Adrenal gland (tissue), 12 donors: ENCODE measurements around the gene ZNF335. TPM values are rescaled to one million over a fixed set of nuclear protein-coding genes. Genes with fewer than 3 reads are reported as not detected.
"Not testable (repeated sequence)": the region's sequence is repeated elsewhere in the genome, so short reads cannot be mapped to it uniquely, and the experiment has no call there.

Experiments
- DNase-seq, 7 donors: peaks; one replicate each; pipeline ENCODE4 v3.0.0-alpha.2; 2019 to 2020
- H3K27ac ChIP-seq, 5 donors: fragments of 200-600 bp; sonication (generic) in 4 of 5; 1 replicate in 3 of 5; 2 replicates in 2 of 5; pipeline versions ENCODE4 v1.5.1 to v1.8.0; 2016 to 2020; ENCODE audit warnings: mild to moderate bottlenecking in 1 of 5
- H3K27me3 ChIP-seq: fragments of 200-600 bp; 2 replicates; pipeline ENCODE4 v1.8.0; 2021
- H3K36me3 ChIP-seq, 2 donors: fragments of 200-600 bp; replicated peaks in 1 of 2; 1 replicate in 1 of 2; 2 replicates in 1 of 2; pipeline versions ENCODE4 v1.5.1 to v1.8.0; 2018 to 2022
- H3K4me1 ChIP-seq, 2 donors: fragments of 200-600 bp; replicated peaks in 1 of 2; 1 replicate in 1 of 2; 2 replicates in 1 of 2; pipeline versions ENCODE4 v1.5.1 to v1.8.0; 2018 to 2021
- H3K4me3 ChIP-seq, 4 donors: fragments of 200-600 bp; sonication (generic) in 3 of 4; one replicate each; pipeline ENCODE4 v1.5.1; 2016 to 2018
- H3K9me3 ChIP-seq, 3 donors: fragments of 200-600 bp; sonication (generic) in 1 of 3; replicated peaks in 1 of 3; 1 replicate in 2 of 3; 2 replicates in 1 of 3; pipeline versions ENCODE4 v1.5.1 to v1.8.0; 2016 to 2021
- CTCF ChIP-seq, 6 experiments: fragments of 450-650 bp in 4 of 6; fragments of 200-600 bp in 2 of 6; sonication (generic) in 1 of 6; IDR thresholded peaks; 1 replicate in 5 of 6; 2 replicates in 1 of 6; pipeline versions ENCODE4 v1.5.1 to v1.8.0; 2016 to 2021; ENCODE audit warnings: antibody characterized with exemption in 6 of 6, mild to moderate bottlenecking in 2 of 6, moderate library complexity in 1 of 6
- POLR2A ChIP-seq, 2 donors: fragments of 450-650 bp; IDR thresholded peaks; one replicate each; pipeline ENCODE4 v1.6.1; 2017; ENCODE audit warnings: antibody characterized with exemption in 2 of 2, mild to moderate bottlenecking in 2 of 2, moderate library complexity in 1 of 2
- WGBS, 4 donors: extraction: QIAGEN DNeasy Blood & Tissue Kit in 2 of 4; methylation state at CpG; one replicate each; pipeline versions ENCODE4 v1.1.5 to v1.1.7; 2013 to 2017; 5-methylcytosine and 5-hydroxymethylcytosine counted together
- intact Hi-C, 2 donors: fragments of 100-400 bp; cut with DNase I; formaldehyde crosslinking; loops; one replicate each; pipeline versions ENCODE4 v1.14.1 to v1.15.0; 2022 to 2023
- polyA plus RNA-seq, 3 donors: library from polyadenylated mRNA; stranded (reverse); fragments of 200-250 nt in 2 of 3; fragments of 350-450 nt in 1 of 3; fragmentation: Illumina TruSeq in 1 of 3; extraction: RNeasy Lipid Tissue Mini Kit (QIAGEN cat#74804) in 1 of 3; gene quantifications; one replicate each; pipeline ENCODE4 v1.2.3, GENCODE V29; 2013 to 2014
- total RNA-seq, 9 donors: library from RNA; depleted of rRNA in 4 of 9; stranded (reverse); fragments of >200 nt in 4 of 9; fragments of 120-200 nt in 1 of 9; fragmentation: NEBNext Ultra II Directional in 1 of 9; extraction: Animal tissue kit (Norgen Biotek cat#: 25700) in 1 of 9; gene quantifications; one replicate each; pipeline versions ENCODE4 v1.1.0 to v1.2.4, GENCODE V29; 2013 to 2023
- donor health status: healthy with polysubstance abuse.
- donor health status: Bipolar disorder and iron deficiency.
- donor health status: DM: yes; HTN: yes; CAD: no.
- donor health status: DM: no; HTN: no; CAD: no.
- donor health status: DM: no; HTN: no; CAD: no.
- donor health status: DM: yes; HTN: yes; CAD: no.

Gene ZNF335
- total and polyA plus RNA-seq, 12 donors: 5.4 to 45.1 (median 17.7) TPM

- 0 to 1% (median 0%) methylated on average over 28 to 102 of the region's 102 CpGs for WGBS, 4 donors
- Histone ChIP-seq H3K9me3 (no peaks in the 10 kb centered on the region), H3K36me3 (peaks cover 0 to 31% of the 10 kb centered on the region in 2 donors), H3K4me1 (peaks cover 7 to 16% of the 10 kb centered on the region in 2 donors), H3K27ac (peak within 1 kb of the TSS; percentile 98 to 100 (median 100)), H3K4me3 (peak within 1 kb of the TSS; percentile 62 to 98 (median 93)), H3K27me3 (no peaks in the 10 kb centered on the region)
- intact Hi-C loops: no loop called here
- DNase-seq: peak; percentile 98 to 99 (median 99)
- peak; percentile 96 to 97 for TF ChIP-seq POLR2A (IDR thresholded peaks at IDR 0.05)
- TF ChIP-seq CTCF (IDR thresholded peaks at IDR 0.05): peak in 1 of 6 experiments; percentile 23
Measured at GRCh38 chr20:45934586-45935415, 37.2 kb downstream of the ZNF335 start, which contains the start of gene PCIF1. PCIF1 (plus strand) TSS chr20:45934683; CDS start chr20:45939000, 4,317 bp downstream.

- no peaks in the 10 kb centered on the region for H3K9me3 ChIP-seq
- H3K36me3 ChIP-seq: peaks cover 0 to 24% of the 10 kb centered on the region in 2 donors
- peaks cover 7 to 16% of the 10 kb centered on the region in 2 donors for H3K4me1 ChIP-seq
- peak overlapping the region; percentile 98 to 100 (median 100) for H3K27ac ChIP-seq
- DNase-seq: peak in 6 of 7 donors; percentile 54 to 86 (median 73)
- H3K27me3 ChIP-seq: no peaks in the 10 kb centered on the region
- TF ChIP-seq POLR2A (IDR thresholded peaks at IDR 0.05): no peak
- no peak for TF ChIP-seq CTCF (IDR thresholded peaks at IDR 0.05)
- H3K4me3 ChIP-seq: peak overlapping the region; percentile 62 to 98 (median 93)
- intact Hi-C loops: no loop called here
- WGBS, 4 donors: 0 to 1% (median 1%) methylated on average over 9 to 34 of the region's 34 CpGs
Measured at GRCh38 chr20:45934046-45934585, 37.9 kb downstream of the ZNF335 start.

DNA sequence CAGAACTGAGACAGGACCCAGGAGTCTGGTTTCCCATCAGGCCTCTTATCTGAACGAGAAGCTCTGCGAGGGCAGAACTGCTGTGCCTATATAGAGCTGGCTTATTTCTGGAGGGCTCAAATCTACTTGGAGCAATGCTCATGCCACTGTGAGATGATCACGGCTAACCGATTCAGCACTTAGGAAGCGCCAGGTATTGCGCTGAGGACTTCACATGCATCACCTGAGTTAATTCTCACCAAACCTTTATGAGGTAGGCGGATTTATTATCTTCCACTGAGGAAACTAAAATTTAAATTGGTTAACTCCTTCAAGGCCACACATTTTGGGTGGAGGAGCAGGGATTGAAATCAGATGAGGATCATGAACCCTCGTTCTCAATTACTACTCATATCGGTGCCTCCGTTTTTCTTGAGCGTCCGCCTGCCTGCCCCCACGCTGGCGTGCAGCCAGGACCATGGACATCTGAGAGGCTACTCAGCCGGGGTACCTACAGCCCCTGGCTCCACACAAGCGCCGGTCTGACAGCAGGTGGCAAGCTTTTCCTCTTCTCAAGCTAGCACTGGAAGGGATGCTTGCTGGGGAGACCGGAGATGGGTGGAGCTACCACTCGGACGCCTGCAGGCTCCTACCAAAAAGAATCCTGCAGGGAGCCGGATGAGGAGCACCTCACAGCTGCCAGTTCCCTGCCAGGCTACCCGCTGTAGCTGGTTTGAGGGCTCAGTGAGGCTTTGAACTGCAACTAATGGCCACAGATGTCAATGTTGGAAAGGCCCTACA is 38.5 kb downstream of the ZNF335 start:
- TF ChIP-seq POLR2A (IDR thresholded peaks at IDR 0.05): peak; percentile 39 to 69
- TF ChIP-seq CTCF (IDR thresholded peaks at IDR 0.05): peak in 4 of 6 experiments; percentile 18 to 41 (median 23)
- no peaks in the 10 kb centered on the region for H3K27me3 ChIP-seq
- peak overlapping the region; percentile 98 to 100 (median 100) for H3K27ac ChIP-seq
- WGBS, 4 donors: 18 to 21% (median 20%) methylated on average over 19 to 22 of the region's 22 CpGs
- H3K4me1 ChIP-seq: peaks cover 7 to 16% of the 10 kb centered on the region in 2 donors
- H3K9me3 ChIP-seq: no peaks in the 10 kb centered on the region
- peaks cover 0 to 17% of the 10 kb centered on the region in 2 donors for H3K36me3 ChIP-seq
- peak overlapping the region in 3 of 4 donors; percentile 62 to 98 (median 96) for H3K4me3 ChIP-seq
- intact Hi-C loops: no loop called here
- peak; percentile 76 to 90 (median 81) for DNase-seq

DNA sequence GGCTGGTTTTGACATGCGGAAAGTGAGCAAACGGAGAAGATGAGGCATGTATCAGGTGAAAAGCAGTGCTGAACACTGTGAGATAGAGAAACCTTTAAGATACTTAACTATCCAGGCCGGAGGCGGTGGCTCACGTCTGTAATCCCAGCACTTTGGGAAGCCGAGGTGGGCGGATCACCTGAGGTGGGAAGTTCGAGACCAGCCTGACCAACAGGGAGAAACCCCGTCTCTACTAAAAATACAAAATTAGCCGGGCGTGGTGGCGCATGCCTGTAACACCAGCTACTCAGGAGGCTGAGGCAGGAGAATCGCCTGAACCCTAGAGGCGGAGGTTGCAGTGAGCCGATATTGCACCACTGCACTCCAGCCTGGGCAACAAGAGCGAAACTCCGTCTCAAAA is 40.3 kb downstream of the ZNF335 start:
- H3K4me3 ChIP-seq, H3K36me3 ChIP-seq, intact Hi-C loops, DNase-seq, H3K27me3 ChIP-seq, H3K9me3 ChIP-seq: not testable (repeated sequence)
- WGBS, 4 donors: 86 to 96% (median 92%) methylated on average over 12 to 17 of the region's 17 CpGs
- peak overlapping the region in 4 of 5 donors; percentile 20 to 51 (median 32) for H3K27ac ChIP-seq
- H3K4me1 ChIP-seq: peaks cover 7 to 16% of the 10 kb centered on the region in 2 donors
